ENCODE data around the gene MAPK13. TPM values are rescaled to one million over a fixed set of nuclear protein-coding genes. Genes with fewer than 3 reads are reported as not detected.

Gene MAPK13
- total and polyA plus RNA-seq, 4 experiments from 2014 or later = 29.1 to 36.8 (median 30.0) TPM

GRCh38 chr6:36094753-36095496 is 35.4 kb upstream of the MAPK13 start:
- Histone ChIP-seq H3K4me3 (ENCODE audit: low read length in 2 of 2) (no peak overlapping the region), H3K36me3 (ENCODE audit: insufficient read depth, low read length) (peaks cover 6% of the 10 kb centered on the region), H3K27ac (ENCODE audit: low read depth, low read length) (peak overlapping the region; percentile 39), H3K9me3 (ENCODE audit: control insufficient read depth in 1 of 2, low read length in 2 of 2) (no peaks in the 10 kb centered on the region), H3K27me3 (ENCODE audit: insufficient read depth, low read length) (no peaks in the 10 kb centered on the region), H3K4me1 (ENCODE audit: insufficient read depth, low read length) (peaks cover 28% of the 10 kb centered on the region)
- ChIA-PET POLR2A (ENCODE audit: partially characterized antibody) (interaction anchor here (0.7 to 8.4 kb wide), 10 partner anchors 11 to 174 kb away, joined by 3 to 108 read pairs (median 6); partner anchors contain the start of genes MAPK14 and SRPK1), CTCF (ENCODE audit: partially characterized antibody) (interaction anchor here (0.7 to 5.7 kb wide), 53 partner anchors 8 to 573 kb away, joined by 3 to 144 read pairs (median 6); partner anchors contain the start of genes MAPK14 and SLC26A8)
- no peaks in the 10 kb centered on the region for H3K9me3 Mint-ChIP-seq
- peak; percentile 73 to 77 (median 75) for DNase-seq
- intact Hi-C loops (cut with micrococcal nuclease) = loop anchor here (1.0 to 2.0 kb wide), 5 partner anchors 26 to 265 kb away; partner anchors contain the start of genes BRPF3, MAPK13 and MAPK14
- no peaks in the 10 kb centered on the region for H3K27me3 Mint-ChIP-seq
- H3K36me3 Mint-ChIP-seq = peaks cover 6 to 40% of the 10 kb centered on the region in 2 donors
- H3K27ac Mint-ChIP-seq = peak overlapping the region; percentile 28 to 93 (median 79)
- H3K4me3 Mint-ChIP-seq = peak overlapping the region in 1 of 8 donors; percentile 18
- H3K4me1 Mint-ChIP-seq = peaks cover 19 to 28% (median 25%) of the 10 kb centered on the region in 4 donors

GRCh38 chr6:36095497-36096391 is 34.6 kb upstream of the MAPK13 start:
- Histone ChIP-seq H3K27me3 (ENCODE audit: insufficient read depth, low read length) (no peaks in the 10 kb centered on the region), H3K27ac (ENCODE audit: low read depth, low read length) (peak overlapping the region; percentile 39), H3K4me3 (ENCODE audit: low read length in 2 of 2) (no peak overlapping the region), H3K9me3 (ENCODE audit: control insufficient read depth in 1 of 2, low read length in 2 of 2) (no peaks in the 10 kb centered on the region), H3K4me1 (ENCODE audit: insufficient read depth, low read length) (peaks cover 36% of the 10 kb centered on the region), H3K36me3 (ENCODE audit: insufficient read depth, low read length) (peaks cover 6% of the 10 kb centered on the region)
- H3K36me3 Mint-ChIP-seq = peaks cover 6 to 41% of the 10 kb centered on the region in 2 donors
- no peak overlapping the region for H3K4me3 Mint-ChIP-seq
- peaks cover 26 to 33% (median 33%) of the 10 kb centered on the region in 4 donors for H3K4me1 Mint-ChIP-seq
- H3K9me3 Mint-ChIP-seq = no peaks in the 10 kb centered on the region
- peak overlapping the region; percentile 28 to 93 (median 79) for H3K27ac Mint-ChIP-seq
- no peaks in the 10 kb centered on the region for H3K27me3 Mint-ChIP-seq
- no peak for DNase-seq
- ChIA-PET POLR2A (ENCODE audit: partially characterized antibody) (interaction anchor here (0.7 to 8.4 kb wide), 10 partner anchors 12 to 175 kb away, joined by 3 to 108 read pairs (median 6); partner anchors contain the start of genes MAPK14 and SRPK1), CTCF (ENCODE audit: partially characterized antibody) (interaction anchor here (0.9 to 5.7 kb wide), 46 partner anchors 9 to 574 kb away, joined by 3 to 144 read pairs (median 6); partner anchors contain the start of genes MAPK14 and SLC26A8)
- intact Hi-C loops (cut with micrococcal nuclease) = loop anchor here (1.0 to 2.0 kb wide), 5 partner anchors 25 to 265 kb away; partner anchors contain the start of genes BRPF3, MAPK13 and MAPK14

- no peak overlapping the region for H3K4me3 ChIP-seq (ENCODE audit: low read length in 2 of 2)
- Mint-ChIP-seq H3K4me3 (peak overlapping the region in 1 of 8 donors; percentile 84), H3K4me1 (peaks cover 32 to 43% (median 37%) of the 10 kb centered on the region in 4 donors), H3K27ac (peak overlapping the region in 4 of 7 donors; percentile 22 to 84 (median 64)), H3K9me3 (no peaks in the 10 kb centered on the region), H3K27me3 (no peaks in the 10 kb centered on the region), H3K36me3 (peaks cover 11 to 36% of the 10 kb centered on the region in 2 donors)
- H3K9me3 ChIP-seq (ENCODE audit: control insufficient read depth in 1 of 2, low read length in 2 of 2) = no peaks in the 10 kb centered on the region
- ChIA-PET POLR2A (ENCODE audit: partially characterized antibody) (interaction anchor here (1.4 to 8.4 kb wide), 5 partner anchors 9 to 77 kb away, joined by 3 to 108 read pairs (median 10); partner anchors contain the start of gene MAPK14), CTCF (ENCODE audit: partially characterized antibody) (interaction anchor here (1.0 to 3.6 kb wide), 4 partner anchors 9 to 97 kb away, joined by 3 to 15 read pairs (median 9); partner anchors contain the start of gene MAPK14)
- H3K27me3 ChIP-seq (ENCODE audit: insufficient read depth, low read length) = no peaks in the 10 kb centered on the region
- no peak for DNase-seq
- H3K36me3 ChIP-seq (ENCODE audit: insufficient read depth, low read length) = peaks cover 12% of the 10 kb centered on the region
- intact Hi-C loops (cut with micrococcal nuclease) = no loop called here
- H3K27ac ChIP-seq (ENCODE audit: low read depth, low read length) = no peak overlapping the region
- H3K4me1 ChIP-seq (ENCODE audit: insufficient read depth, low read length) = peaks cover 41% of the 10 kb centered on the region
Measured at GRCh38 chr6:36098253-36098919, 31.9 kb upstream of the MAPK13 start.

GRCh38 chr6:36098920-36099647 is 31.2 kb upstream of the MAPK13 start:
- intact Hi-C loops (cut with micrococcal nuclease) = no loop called here
- peaks cover 18% of the 10 kb centered on the region for H3K36me3 ChIP-seq (ENCODE audit: insufficient read depth, low read length)
- H3K4me1 ChIP-seq (ENCODE audit: insufficient read depth, low read length) = peaks cover 41% of the 10 kb centered on the region
- Mint-ChIP-seq H3K36me3 (peaks cover 18 to 43% of the 10 kb centered on the region in 2 donors), H3K9me3 (no peaks in the 10 kb centered on the region), H3K27me3 (no peaks in the 10 kb centered on the region), H3K4me1 (peaks cover 36 to 48% (median 41%) of the 10 kb centered on the region in 4 donors), H3K4me3 (peak overlapping the region; percentile 4 to 84 (median 46)), H3K27ac (peak overlapping the region; percentile 6 to 93 (median 84))
- H3K9me3 ChIP-seq (ENCODE audit: control insufficient read depth in 1 of 2, low read length in 2 of 2) = no peaks in the 10 kb centered on the region
- DNase-seq = no peak
- peak overlapping the region; percentile 21 for H3K27ac ChIP-seq (ENCODE audit: low read depth, low read length)
- H3K4me3 ChIP-seq (ENCODE audit: low read length in 2 of 2) = no peak overlapping the region
- POLR2A ChIA-PET (ENCODE audit: partially characterized antibody) = interaction anchor here (0.8 to 8.4 kb wide), 6 partner anchors 22 to 77 kb away, joined by 3 to 108 read pairs (median 8); partner anchors contain the start of gene MAPK14
- H3K27me3 ChIP-seq (ENCODE audit: insufficient read depth, low read length) = no peaks in the 10 kb centered on the region
- CTCF ChIA-PET (ENCODE audit: partially characterized antibody) = interaction anchor here (0.8 to 3.6 kb wide), 5 partner anchors 9 to 96 kb away, joined by 3 to 15 read pairs (median 4); partner anchors contain the start of gene MAPK14

- H3K4me1 Mint-ChIP-seq = peaks cover 34 to 43% (median 37%) of the 10 kb centered on the region in 4 donors
- H3K9me3 Mint-ChIP-seq = no peaks in the 10 kb centered on the region
- intact Hi-C loops (cut with micrococcal nuclease) = loop anchor here (2.0 kb wide), 2 partner anchors 15 to 97 kb away; partner anchors contain the start of gene BRPF3
- Histone ChIP-seq H3K36me3 (ENCODE audit: insufficient read depth, low read length) (peaks cover 20% of the 10 kb centered on the region), H3K4me1 (ENCODE audit: insufficient read depth, low read length) (peaks cover 34% of the 10 kb centered on the region), H3K9me3 (ENCODE audit: control insufficient read depth in 1 of 2, low read length in 2 of 2) (no peaks in the 10 kb centered on the region), H3K27me3 (ENCODE audit: insufficient read depth, low read length) (no peaks in the 10 kb centered on the region), H3K4me3 (ENCODE audit: low read length in 2 of 2) (peak overlapping the region in 1 of 2 donors; percentile 26), H3K27ac (ENCODE audit: low read depth, low read length) (peak overlapping the region; percentile 21)
- peak; percentile 57 to 80 (median 65) for DNase-seq
- no peaks in the 10 kb centered on the region for H3K27me3 Mint-ChIP-seq
- H3K27ac Mint-ChIP-seq = peak overlapping the region; percentile 83 to 93 (median 89)
- H3K36me3 Mint-ChIP-seq = peaks cover 20 to 51% of the 10 kb centered on the region in 2 donors
- CTCF ChIA-PET (ENCODE audit: partially characterized antibody) = interaction anchor here (0.6 to 2.5 kb wide), 10 partner anchors 8 to 73 kb away, joined by 3 to 15 read pairs (median 4); partner anchors contain the start of genes MAPK13 and MAPK14
- peak overlapping the region in 7 of 8 donors; percentile 34 to 84 (median 66) for H3K4me3 Mint-ChIP-seq
- POLR2A ChIA-PET (ENCODE audit: partially characterized antibody) = interaction anchor here (0.8 to 8.4 kb wide), 8 partner anchors 9 to 78 kb away, joined by 3 to 108 read pairs (median 8); partner anchors contain the start of genes MAPK13 and MAPK14
Measured at GRCh38 chr6:36099869-36100483, 30.3 kb upstream of the MAPK13 start.

All from CD4-positive, alpha-beta memory T cell (primary cell).